GM15510 (cell line): Measurements from ENCODE around the gene OR52K2.

Source experiments
- POLR2A ChIP-seq: IDR thresholded peaks from 3 replicates; pipeline ENCODE4 v1.6.1; 2011; ENCODE audit warnings: borderline replicate concordance; ENCODE audit not compliant: insufficient read length; ENCODE audit errors: extremely low read depth

OR52K2 gene

DNA sequence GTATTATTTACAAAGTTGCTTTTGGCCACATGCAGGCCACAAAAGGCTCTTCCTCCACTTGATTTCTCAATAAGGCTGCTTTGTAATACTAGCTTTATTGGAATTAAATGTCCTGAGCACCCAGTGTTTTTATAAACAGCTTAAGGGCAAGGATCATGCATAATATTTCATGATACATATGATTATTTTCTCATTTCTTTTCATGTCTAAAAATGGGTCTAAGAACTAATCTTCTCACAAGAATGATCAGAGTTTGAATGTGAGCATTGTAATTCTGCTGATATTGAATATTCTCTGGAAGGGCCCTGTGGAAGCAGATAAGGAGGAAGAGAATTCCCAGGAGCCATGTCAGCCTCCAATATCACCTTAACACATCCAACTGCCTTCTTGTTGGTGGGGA is at the start of gene OR52K2:
OR52K2 (plus strand) TSS at position 301 of the 400 bp plus-strand sequence; CDS start at position 346, 45 bp downstream.
- TF ChIP-seq POLR2A, result no peak

DNA sequence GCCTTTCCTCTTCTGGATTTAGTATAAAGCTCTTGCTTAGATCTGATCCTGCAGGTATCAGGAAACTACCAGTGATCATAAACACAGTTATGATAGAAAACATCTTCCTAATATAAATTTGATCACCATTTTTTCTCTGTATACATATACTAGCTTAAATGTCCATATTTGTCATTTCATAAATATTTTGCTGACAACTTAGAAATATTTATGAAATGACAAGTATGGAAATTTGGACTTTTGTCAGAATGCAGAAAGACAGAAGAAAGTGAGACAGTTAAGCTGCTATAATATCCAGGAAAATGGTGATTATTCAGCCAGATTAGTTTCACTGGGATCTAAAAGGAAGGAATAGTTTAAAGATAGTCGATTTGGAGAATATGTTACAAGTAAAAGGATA is 32.8 kb upstream of the OR52K2 start:
- no peak for TF ChIP-seq POLR2A

DNA sequence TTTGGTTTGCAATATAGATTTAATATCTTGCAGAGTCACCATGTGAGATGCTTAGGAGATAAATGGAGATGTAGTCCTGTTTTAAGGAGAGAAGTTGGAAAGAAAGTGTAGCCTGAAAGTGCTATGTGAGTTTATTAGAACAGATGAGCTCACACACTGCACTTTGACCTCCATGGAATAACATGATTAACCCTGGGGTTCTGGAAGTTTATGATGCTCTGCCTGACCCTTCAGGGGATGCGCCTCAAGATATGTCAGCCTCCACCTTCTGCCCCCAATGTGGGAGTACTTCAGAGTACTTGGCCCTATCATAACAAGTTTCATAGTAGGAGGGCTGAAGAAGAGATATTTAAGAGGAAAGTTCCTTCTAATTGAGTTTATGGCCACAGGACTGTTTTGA is 32.3 kb upstream of the OR52K2 start:
- no peak for TF ChIP-seq POLR2A

DNA sequence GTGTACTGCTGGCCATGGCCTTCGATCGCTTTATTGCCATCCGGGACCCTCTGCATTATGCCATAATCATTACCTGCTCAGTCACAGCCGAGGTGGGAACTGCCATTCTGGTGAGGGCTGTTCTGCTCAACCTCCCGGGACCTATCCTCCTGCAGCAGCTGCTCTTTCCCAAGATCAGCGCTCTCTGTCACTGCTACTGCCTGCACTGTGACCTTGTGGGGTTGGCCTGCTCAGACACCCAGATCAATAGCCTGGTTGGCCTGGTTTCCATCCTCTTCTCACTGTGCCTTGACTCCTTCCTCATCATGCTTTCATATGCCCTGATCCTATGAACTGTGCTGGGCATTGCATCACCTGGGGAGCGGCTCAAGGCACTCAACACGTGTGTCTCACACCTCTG is 30.7 kb upstream of the OR52K2 start:
- no peak for TF ChIP-seq POLR2A

DNA sequence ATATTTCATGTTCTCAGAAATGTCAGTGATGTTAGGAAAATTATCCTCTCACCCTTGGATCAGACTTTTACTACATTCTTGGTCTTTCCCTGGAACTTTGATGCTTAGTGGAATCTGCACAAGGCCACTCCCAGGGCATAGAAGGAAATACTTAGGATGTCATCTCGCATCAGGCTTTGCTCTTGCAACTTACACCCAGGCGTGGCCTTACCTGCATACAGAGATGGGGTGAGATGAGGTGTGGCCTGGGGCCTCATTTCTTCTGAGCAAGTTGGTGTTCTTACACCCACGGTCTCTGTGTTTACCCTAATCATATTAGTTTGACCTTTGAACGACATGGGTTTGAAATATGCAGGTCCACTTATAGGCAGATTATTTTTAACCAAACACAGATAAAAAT is 19.0 kb upstream of the OR52K2 start:
- no peak for TF ChIP-seq POLR2A

DNA sequence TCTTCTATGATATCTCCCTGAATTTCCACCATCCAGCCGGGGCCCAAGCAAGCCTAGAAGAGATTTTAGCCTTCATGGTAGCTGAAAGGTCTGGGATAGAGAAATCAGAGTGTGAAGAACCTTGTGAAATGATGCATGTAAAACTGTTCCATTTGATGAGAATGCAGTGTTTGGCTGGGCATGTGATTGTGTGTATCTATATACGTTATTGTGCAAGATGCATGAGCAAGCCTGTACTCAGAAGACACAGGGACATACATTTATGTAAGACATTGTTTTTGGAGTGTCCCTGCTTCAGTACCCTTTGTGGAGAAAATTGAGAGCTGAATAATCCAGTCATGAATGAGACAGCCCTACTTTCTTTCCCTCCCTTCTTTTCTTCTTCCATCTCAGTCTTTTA is 15.2 kb upstream of the OR52K2 start:
- TF ChIP-seq POLR2A, result no peak

DNA sequence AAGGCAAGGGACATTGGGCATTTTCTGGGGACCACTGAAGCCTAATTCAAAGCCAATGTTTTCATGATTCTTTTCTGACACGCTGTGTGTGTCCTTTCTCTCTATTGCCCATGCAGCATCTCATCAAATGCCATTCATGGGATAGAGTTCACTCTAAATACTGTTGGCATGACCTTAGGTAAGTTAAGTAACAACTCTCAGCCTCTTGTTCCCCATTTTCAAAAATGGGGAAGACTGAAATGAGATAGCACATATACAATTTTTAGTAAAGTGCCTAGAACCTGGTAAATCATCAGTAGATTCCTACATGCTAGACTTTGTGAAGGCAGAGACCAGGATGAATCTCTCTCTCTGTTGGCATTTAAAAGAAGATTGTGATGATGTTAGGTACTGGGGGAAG is 12.7 kb upstream of the OR52K2 start:
- no peak for TF ChIP-seq POLR2A

DNA sequence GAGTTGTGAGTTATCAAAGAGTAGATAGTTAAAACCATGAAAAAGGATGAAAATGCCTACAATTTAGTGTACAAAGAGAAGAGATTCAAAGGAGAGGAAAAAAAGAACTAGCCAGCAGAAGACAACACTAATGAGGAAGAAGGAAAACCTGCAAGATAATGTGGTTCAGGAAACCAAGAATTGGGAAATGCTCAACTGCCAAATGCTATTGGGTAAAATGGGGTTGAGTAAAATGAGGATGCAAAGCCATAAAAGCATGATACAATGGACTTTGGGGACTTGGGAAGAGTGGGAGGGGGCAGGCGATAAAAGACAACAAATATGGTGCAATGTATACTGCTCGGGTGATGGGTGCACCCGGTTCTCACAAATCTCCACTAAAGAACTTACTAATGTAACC is 7.6 kb upstream of the OR52K2 start:
- no peak for TF ChIP-seq POLR2A

DNA sequence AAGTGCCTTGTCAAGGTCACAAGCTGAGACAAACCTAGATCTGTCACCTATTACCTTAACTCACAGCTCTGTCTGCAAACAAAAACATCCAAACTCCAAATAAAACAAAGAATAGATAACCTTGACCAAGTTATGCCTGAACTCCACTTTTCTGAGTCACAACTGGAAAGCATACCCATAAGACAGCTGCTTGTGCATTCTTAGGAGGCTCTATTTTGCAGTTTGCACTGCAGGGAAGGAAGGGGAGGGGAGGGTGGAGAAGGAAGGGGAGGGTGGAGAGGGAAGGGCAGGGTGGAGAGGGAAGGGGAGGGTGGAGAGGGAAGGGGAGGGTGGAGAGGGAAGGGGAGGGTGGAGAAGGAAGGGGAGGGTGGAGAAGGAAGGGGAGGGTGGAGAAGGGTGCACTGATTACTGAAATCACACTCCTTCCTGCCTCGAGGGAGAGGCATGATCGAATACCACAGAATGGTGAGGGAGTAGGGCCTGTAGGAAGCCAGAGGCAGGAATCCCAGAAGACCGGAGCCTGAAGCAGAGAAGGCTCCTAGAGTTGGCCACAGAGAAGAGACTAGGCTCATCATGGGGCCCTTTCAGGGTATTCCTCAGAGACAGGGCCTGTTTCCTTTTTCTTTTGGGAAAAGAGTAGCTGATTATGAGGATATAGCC is 5.7 kb upstream of the OR52K2 start:
- no peak for TF ChIP-seq POLR2A

DNA sequence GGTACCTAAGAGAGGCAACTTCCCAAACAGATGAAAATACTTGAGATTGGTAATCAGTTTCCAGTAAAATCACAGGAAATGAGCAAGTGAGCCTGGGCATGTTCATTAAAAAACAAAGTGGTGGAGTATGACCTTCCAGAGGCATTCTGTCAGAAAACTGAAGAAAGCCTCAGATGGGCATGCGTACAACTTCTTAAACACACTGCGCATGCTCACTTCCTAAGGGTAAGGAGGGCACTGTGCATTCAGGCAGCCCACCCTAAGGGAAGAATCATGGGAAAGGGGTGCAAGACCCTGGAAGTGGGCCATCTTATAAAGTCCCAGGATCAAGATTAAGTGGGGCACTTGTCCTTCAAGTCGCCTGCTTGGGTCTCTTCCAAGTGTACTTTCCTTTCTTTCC is 4.0 kb downstream of the OR52K2 start:
- TF ChIP-seq POLR2A, result no peak

DNA sequence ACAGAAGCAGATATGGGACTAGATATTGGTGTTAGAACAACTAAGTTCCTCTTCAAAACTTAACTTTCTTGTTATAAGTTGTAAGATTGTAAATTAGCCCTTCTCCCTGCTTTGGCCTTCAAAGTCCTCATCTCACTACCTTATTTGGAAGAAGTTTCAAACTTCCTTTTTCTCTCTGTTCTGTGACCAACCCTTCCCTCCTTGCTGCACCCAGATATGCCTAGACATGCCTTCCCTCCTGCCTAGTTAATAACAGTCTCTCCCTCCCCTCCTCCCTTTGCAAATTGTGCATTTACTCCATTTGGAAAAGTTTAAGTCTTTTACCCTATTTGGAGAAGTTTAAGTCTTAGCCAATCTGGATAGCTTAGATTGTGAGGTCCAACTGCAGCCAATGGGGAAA is 4.9 kb downstream of the OR52K2 start:
- no peak for TF ChIP-seq POLR2A

DNA sequence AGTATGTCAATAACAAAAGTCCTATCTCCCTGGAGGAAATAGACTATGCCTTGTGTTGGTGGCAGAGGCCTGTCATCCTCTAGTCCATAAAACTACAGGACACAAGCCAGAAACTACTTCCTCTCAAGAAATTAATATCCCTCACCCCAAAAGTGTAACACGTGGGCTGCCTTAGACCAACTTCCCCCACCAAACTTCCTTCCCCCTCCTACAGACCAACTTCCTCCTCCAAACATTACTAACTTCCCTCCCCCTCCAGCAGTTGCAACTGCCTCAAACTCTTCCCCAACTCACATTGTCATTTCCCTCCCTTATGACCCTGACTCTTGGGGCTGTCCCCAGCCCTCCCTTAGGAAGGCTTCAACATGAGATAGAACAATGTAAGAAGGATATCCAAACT is 6.3 kb downstream of the OR52K2 start:
- no peak for TF ChIP-seq POLR2A

DNA sequence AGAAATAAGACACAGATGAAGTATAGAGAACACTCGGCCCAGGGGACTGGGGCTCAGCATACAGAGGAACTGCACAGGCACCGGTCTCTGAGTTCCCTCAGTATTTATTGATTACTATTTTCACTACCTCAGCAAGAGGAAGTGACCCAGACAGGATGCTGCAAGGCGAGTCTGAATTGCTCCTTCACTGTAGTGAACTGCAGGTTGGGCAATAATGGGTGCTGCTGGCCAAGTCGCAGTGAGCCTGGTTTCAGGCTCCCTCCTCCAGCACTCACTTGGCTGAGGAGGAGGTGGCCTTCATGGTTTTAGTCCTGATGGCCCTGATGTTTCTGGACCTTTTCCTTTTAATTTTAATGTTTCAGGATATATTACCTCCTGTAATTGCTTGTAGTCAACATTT is 10.4 kb downstream of the OR52K2 start:
- no peak for TF ChIP-seq POLR2A

DNA sequence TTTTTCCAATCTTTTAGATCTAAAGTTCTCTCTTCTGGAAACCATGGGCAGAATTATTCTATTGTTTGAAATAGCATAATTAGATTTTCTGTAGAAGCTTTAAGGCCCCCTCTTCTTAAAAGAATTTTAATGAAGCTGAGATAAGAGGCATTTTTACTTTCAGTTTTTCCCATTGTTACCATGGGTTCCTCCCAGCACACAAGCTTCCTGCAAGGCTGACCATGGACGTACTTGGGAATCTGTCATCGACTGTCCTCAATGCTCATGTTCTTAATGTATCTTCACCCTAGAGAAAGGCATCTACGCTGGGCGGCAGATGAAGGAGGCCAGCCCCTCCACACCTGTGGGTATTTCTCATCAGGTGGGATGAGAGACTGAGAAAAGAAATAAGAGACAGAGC is 11.1 kb downstream of the OR52K2 start:
- no peak for TF ChIP-seq POLR2A

DNA sequence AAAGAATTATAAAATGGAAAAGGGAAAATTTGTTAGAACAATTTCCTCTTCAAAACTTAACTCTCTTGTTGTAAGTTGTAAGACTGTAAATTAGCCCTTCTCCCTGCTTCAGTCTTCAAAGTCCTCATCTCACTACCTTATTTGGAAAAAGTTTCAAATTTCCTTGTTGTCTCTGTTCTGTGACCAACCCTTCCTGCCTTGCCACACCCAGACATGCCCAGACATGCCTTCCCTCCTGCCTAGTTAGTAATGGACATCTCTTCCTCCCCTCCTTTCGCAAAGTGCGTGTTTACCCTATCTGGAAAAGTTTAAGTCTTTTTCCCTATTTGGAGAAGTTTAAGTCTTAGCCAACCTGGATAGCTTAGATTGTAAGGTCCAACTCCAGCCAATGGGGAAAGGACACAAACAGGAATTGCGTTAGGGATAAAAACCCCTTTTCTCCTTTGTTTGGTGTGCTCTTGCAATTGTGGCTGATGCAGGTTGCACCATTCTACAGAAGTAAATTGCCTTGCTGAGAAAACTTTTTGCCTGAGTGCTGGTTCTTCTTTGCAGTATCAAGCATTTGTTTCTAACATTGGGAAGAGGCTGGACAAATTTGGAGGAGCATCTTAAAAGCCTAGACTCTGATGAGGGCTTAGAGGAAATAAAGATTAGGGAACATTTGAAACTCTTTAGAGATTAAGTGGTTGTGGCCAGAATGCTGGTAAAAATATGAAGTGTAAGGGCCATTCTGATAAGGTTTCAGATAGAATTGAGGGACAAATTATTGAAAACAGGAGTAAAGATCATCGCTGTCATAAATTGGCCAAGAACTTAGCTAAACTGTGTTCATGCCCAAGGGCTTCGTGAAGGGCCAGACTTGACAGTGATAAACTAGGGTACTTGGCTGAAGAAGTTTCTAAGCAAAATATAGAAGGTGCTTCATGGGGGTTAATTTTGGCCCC is 15.4 kb downstream of the OR52K2 start:
- TF ChIP-seq POLR2A, result no peak

DNA sequence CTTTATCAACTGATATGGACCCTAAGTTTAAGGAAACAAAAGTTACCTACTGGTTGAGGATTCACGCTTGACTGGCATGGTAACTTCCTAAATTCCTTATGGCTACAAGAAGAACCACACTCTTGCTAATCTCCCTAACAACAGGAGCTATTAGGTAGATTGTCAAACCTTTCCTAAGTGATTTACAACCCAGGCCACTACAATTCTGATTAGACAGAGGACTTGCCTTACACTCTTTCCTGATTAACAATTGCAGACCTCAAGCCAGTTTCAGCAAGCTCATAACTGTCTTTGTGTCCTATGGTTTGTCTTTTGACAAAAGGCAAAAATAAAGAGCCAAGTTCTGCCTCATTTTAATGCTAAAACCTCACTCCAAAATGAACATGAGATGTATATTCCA is 16.3 kb downstream of the OR52K2 start:
- TF ChIP-seq POLR2A, result no peak
